ENCODE data around the gene SOBP. TPM values are rescaled to one million over a fixed set of nuclear protein-coding genes. Genes with fewer than 3 reads are reported as not detected.

SOBP gene
- total and polyA plus RNA-seq, 8 donors: 0.58 to 16.9 (median 4.4) TPM

DNA sequence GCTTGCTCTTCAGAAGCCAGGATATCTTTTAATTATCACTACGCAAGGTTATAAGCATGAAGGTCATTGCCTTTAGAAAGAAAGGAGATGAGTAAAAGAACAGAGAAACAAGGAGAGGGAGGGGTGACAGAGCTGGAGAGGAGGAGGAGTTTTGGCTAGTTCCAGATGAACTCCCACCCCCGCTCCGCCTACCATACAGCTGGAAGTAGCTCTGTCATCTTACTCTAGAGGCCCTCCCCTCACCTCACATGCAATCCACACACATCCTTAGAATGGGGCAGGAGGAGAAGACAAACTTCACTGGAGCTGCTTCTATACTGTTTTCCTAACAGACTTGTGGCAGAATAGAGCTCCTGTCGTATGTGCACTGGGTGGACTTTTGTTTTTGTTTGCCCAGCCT lies 189.5 kb downstream of the SOBP start:
- Histone ChIP-seq H3K27me3 (no peaks in the 10 kb centered on the region), H3K27ac (no peak overlapping the region), H3K4me3 (no peak overlapping the region), H3K36me3 (no peaks in the 10 kb centered on the region), H3K9me3 (peaks cover 0 to 12% (median 8%) of the 10 kb centered on the region in 4 donors), H3K4me1 (peaks cover 0 to 11% (median 8%) of the 10 kb centered on the region in 4 donors)
- WGBS, 5 donors: 64 to 80% (median 71%) methylated on average over 4 of the region's 4 CpGs
- intact Hi-C loops (cut with DNase I; ENCODE audit: low total_unique reads): no loop called here
- TF ChIP-seq POLR2A (IDR thresholded peaks at IDR 0.05): no peak
- TF ChIP-seq EP300 (IDR thresholded peaks at IDR 0.05): no peak
- TF ChIP-seq POLR2AphosphoS5 (IDR thresholded peaks at IDR 0.05): no peak
- TF ChIP-seq, protein P1, sequence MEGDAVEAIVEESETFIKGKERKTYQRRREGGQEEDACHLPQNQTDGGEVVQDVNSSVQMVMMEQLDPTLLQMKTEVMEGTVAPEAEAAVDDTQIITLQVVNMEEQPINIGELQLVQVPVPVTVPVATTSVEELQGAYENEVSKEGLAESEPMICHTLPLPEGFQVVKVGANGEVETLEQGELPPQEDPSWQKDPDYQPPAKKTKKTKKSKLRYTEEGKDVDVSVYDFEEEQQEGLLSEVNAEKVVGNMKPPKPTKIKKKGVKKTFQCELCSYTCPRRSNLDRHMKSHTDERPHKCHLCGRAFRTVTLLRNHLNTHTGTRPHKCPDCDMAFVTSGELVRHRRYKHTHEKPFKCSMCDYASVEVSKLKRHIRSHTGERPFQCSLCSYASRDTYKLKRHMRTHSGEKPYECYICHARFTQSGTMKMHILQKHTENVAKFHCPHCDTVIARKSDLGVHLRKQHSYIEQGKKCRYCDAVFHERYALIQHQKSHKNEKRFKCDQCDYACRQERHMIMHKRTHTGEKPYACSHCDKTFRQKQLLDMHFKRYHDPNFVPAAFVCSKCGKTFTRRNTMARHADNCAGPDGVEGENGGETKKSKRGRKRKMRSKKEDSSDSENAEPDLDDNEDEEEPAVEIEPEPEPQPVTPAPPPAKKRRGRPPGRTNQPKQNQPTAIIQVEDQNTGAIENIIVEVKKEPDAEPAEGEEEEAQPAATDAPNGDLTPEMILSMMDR (IDR thresholded peaks at IDR 0.05): no peak
- peak in 1 of 2 donors; percentile 74 for DNase-seq

DNA sequence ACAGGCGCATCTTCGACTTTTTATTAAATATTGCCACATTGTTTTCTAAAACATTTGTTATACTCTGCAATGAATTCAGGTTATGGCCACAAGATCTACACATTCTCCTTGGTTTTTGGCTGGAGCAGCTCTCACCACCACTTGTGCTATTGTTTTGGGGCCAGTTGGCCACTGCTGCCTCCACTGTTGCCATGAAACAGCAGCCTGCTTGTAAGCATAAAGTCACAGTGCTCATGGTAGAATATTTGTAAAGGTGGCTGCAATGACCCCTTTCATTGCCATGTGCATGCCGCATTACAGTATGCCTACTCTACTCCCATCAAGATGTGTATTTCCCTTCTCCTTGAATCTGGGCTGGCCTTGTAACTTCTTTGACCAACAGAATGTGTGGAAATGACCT lies 192.8 kb downstream of the SOBP start:
- intact Hi-C loops (cut with DNase I; ENCODE audit: low total_unique reads): no loop called here
- 94 to 99% (median 95%) methylated on average over 3 of the region's 3 CpGs for WGBS, 5 donors
- Histone ChIP-seq H3K4me3 (no peak overlapping the region), H3K27me3 (no peaks in the 10 kb centered on the region), H3K27ac (no peak overlapping the region), H3K4me1 (no peaks in the 10 kb centered on the region), H3K9me3 (peaks cover 0 to 17% (median 8%) of the 10 kb centered on the region in 4 donors), H3K36me3 (no peaks in the 10 kb centered on the region)
- no peak for TF ChIP-seq POLR2A (IDR thresholded peaks at IDR 0.05)
- TF ChIP-seq POLR2AphosphoS5 (IDR thresholded peaks at IDR 0.05): no peak
- TF ChIP-seq, protein P1 (IDR thresholded peaks at IDR 0.05): no peak
- no peak for TF ChIP-seq EP300 (IDR thresholded peaks at IDR 0.05)
- no peak for DNase-seq

DNA sequence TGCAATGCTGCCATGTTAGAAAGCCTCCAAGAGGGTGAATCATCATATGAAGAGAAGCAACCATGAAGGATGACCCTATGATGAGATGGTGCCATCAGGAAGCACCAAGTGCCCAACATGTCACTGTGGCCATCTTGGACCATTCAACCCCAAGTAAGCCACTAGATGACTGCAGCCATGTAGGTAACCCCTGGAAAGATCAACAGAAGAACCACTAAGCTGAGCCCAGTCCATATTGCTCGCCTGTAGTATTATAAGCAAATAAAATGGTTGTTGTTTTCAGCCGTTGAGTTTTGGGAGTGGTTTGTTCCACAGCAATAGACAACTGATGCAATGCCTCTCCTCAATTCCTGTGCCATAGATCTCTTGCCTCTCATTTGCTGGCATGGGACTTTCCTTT lies 193.3 kb downstream of the SOBP start:
- H3K36me3 ChIP-seq: no peaks in the 10 kb centered on the region
- H3K9me3 ChIP-seq: peaks cover 0 to 17% (median 8%) of the 10 kb centered on the region in 4 donors
- intact Hi-C loops (cut with DNase I; ENCODE audit: low total_unique reads): no loop called here
- DNase-seq: no peak
- H3K27me3 ChIP-seq: no peaks in the 10 kb centered on the region
- H3K27ac ChIP-seq: no peak overlapping the region
- WGBS, 5 donors: 89 to 98% (median 94%) methylated on average over 2 of the region's 2 CpGs
- no peaks in the 10 kb centered on the region for H3K4me1 ChIP-seq
- no peak overlapping the region for H3K4me3 ChIP-seq
- TF ChIP-seq, protein P1 (IDR thresholded peaks at IDR 0.05): no peak
- TF ChIP-seq EP300 (IDR thresholded peaks at IDR 0.05): no peak
- no peak for TF ChIP-seq POLR2A (IDR thresholded peaks at IDR 0.05)
- no peak for TF ChIP-seq POLR2AphosphoS5 (IDR thresholded peaks at IDR 0.05)

DNA sequence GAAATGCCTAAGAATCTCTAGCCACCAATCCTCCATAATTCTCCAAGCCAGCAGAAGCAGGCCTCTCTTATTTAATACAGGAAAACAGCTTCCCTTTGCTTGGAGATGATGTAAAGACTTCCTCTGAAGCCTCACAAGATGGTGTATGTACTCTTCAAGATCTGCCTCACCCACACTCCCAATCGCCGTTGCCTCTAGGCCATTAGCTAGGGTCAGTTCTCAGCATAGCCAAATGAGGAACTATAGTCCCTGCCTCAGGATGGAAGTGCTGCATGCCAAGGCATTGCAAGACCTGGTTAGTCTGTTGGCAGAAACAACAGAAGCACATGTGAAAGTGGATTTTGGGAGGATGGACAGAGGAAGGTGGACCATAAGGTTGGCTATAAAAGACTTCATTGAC lies 195.1 kb downstream of the SOBP start:
- DNase-seq: no peak
- Histone ChIP-seq H3K36me3 (no peaks in the 10 kb centered on the region), H3K27ac (no peak overlapping the region), H3K4me3 (no peak overlapping the region), H3K4me1 (no peaks in the 10 kb centered on the region), H3K27me3 (no peaks in the 10 kb centered on the region), H3K9me3 (peaks cover 0 to 17% (median 8%) of the 10 kb centered on the region in 4 donors)
- WGBS, 5 donors: 92 to 100% (median 96%) methylated on average over 2 of the region's 2 CpGs
- intact Hi-C loops (cut with DNase I; ENCODE audit: low total_unique reads): no loop called here
- TF ChIP-seq POLR2AphosphoS5 (IDR thresholded peaks at IDR 0.05) (no peak), EP300 (IDR thresholded peaks at IDR 0.05) (no peak), POLR2A (IDR thresholded peaks at IDR 0.05) (no peak)
- TF ChIP-seq, protein P1 (IDR thresholded peaks at IDR 0.05): no peak
